ENCODE data around the gene AGGF1. TPM values are rescaled to one million over a fixed set of nuclear protein-coding genes. Genes with fewer than 3 reads are reported as not detected.
A peak's percentile ranks its signal among the peaks of the same experiment; 100 is the strongest.
"Not testable (repeated sequence)": the region's sequence is repeated elsewhere in the genome, so short reads cannot be mapped to it uniquely, and the experiment has no call there.

The AGGF1 gene
- total and polyA plus RNA-seq, 7 experiments from 2014 or later, result 17.2 to 33.3 (median 29.2) TPM

GRCh38 chr5:76990899-76991459, 39.2 kb upstream of the AGGF1 start:
- ChIA-PET POLR2A (no interaction called here), CTCF (no interaction called here)
- Mint-ChIP-seq H3K4me3 (no peak overlapping the region), H3K4me1 (no peaks in the 10 kb centered on the region), H3K27me3 (peaks cover 1 to 9% (median 7%) of the 10 kb centered on the region in 5 donors), H3K36me3 (no peaks in the 10 kb centered on the region), H3K27ac (no peak overlapping the region), H3K9me3 (no peaks in the 10 kb centered on the region)
- Histone ChIP-seq H3K27me3 (ENCODE audit: control insufficient read depth in 2 of 2, insufficient read depth in 2 of 2, low read length in 2 of 2) (no peaks in the 10 kb centered on the region), H3K4me1 (ENCODE audit: control insufficient read depth in 2 of 2, insufficient read depth in 2 of 2, low read length in 2 of 2) (no peaks in the 10 kb centered on the region), H3K36me3 (ENCODE audit: control insufficient read depth in 2 of 3, insufficient read depth in 3 of 3, low read length in 3 of 3) (no peaks in the 10 kb centered on the region), H3K4me3 (ENCODE audit: low read length) (no peak overlapping the region), H3K27ac (ENCODE audit: low read depth, low read length) (no peak overlapping the region), H3K9me3 (ENCODE audit: control insufficient read depth in 2 of 3, low read length in 3 of 3) (no peaks in the 10 kb centered on the region)
- no peak for ATAC-seq
- intact Hi-C loops (cut with micrococcal nuclease), result no loop called here
- DNase-seq, result no peak

DNA sequence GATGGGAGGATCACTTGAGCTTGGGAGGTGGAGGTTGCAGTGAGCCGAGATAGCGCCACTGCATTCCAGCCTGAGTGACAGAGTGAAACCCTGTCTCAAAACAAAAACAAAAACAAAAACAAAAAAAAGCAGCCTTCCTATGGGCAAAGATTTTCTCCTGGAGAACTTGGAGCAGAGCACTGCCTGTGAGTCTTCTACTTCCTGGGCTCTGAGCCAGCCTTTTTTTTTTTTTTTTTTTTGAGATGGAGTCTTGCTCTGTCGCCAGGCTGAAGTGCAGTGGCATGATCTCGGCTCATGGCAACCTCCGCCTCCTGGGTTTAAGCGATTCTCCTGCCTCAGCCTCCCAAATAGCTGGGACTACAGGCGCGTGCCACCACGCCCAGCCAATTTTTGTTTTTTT, 36.8 kb upstream of the AGGF1 start:
- POLR2A ChIA-PET; H3K9me3 Mint-ChIP-seq; DNase-seq; intact Hi-C loops (cut with micrococcal nuclease); ATAC-seq; H3K36me3 ChIP-seq (ENCODE audit: control insufficient read depth in 2 of 3, insufficient read depth in 3 of 3, low read length in 3 of 3); H3K4me1 Mint-ChIP-seq; H3K4me3 ChIP-seq (ENCODE audit: low read length); H3K27me3 ChIP-seq (ENCODE audit: control insufficient read depth in 2 of 2, insufficient read depth in 2 of 2, low read length in 2 of 2); H3K27ac ChIP-seq (ENCODE audit: low read depth, low read length); H3K9me3 ChIP-seq (ENCODE audit: control insufficient read depth in 2 of 3, low read length in 3 of 3); H3K4me3 Mint-ChIP-seq; H3K36me3 Mint-ChIP-seq; H3K4me1 ChIP-seq (ENCODE audit: control insufficient read depth in 2 of 2, insufficient read depth in 2 of 2, low read length in 2 of 2); H3K27ac Mint-ChIP-seq; CTCF ChIA-PET: not testable (repeated sequence)
- H3K27me3 Mint-ChIP-seq, result peaks cover 8 to 20% (median 14%) of the 10 kb centered on the region in 5 donors

DNA sequence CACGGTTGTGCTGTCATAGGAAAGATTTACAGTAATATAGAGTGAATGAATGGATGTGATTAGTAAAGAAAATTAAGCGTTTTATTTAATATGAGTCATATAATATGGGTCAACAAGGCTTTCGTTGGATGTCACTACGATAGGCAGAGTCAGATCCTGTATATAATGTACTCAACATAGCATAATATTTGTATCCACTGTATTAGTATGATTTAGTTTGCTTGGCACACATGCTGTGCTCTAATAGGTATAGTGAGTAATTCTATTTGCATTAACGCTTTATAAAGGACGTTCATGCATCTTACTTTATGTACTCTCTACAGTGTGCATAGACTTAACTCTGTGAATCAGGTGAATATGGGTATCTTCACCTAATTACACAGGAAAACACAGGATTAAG, 35.9 kb upstream of the AGGF1 start:
- ATAC-seq (no peak), DNase-seq (no peak)
- H3K36me3 Mint-ChIP-seq, result no peaks in the 10 kb centered on the region
- no peaks in the 10 kb centered on the region for H3K9me3 Mint-ChIP-seq
- ChIA-PET CTCF (no interaction called here), POLR2A (no interaction called here)
- H3K4me3 Mint-ChIP-seq, result no peak overlapping the region
- H3K4me3 ChIP-seq (ENCODE audit: low read length), result no peak overlapping the region
- no peak overlapping the region for H3K27ac Mint-ChIP-seq
- H3K27ac ChIP-seq (ENCODE audit: low read depth, low read length), result no peak overlapping the region
- intact Hi-C loops (cut with micrococcal nuclease), result no loop called here
- no peaks in the 10 kb centered on the region for H3K27me3 ChIP-seq (ENCODE audit: control insufficient read depth in 2 of 2, insufficient read depth in 2 of 2, low read length in 2 of 2)
- no peaks in the 10 kb centered on the region for H3K9me3 ChIP-seq (ENCODE audit: control insufficient read depth in 2 of 3, low read length in 3 of 3)
- H3K4me1 ChIP-seq (ENCODE audit: control insufficient read depth in 2 of 2, insufficient read depth in 2 of 2, low read length in 2 of 2), result no peaks in the 10 kb centered on the region
- H3K27me3 Mint-ChIP-seq, result peaks cover 8 to 25% (median 17%) of the 10 kb centered on the region in 5 donors
- no peaks in the 10 kb centered on the region for H3K4me1 Mint-ChIP-seq
- no peaks in the 10 kb centered on the region for H3K36me3 ChIP-seq (ENCODE audit: control insufficient read depth in 2 of 3, insufficient read depth in 3 of 3, low read length in 3 of 3)

- H3K36me3 Mint-ChIP-seq; DNase-seq; ATAC-seq; H3K4me1 ChIP-seq (ENCODE audit: control insufficient read depth in 2 of 2, insufficient read depth in 2 of 2, low read length in 2 of 2); H3K27me3 ChIP-seq (ENCODE audit: control insufficient read depth in 2 of 2, insufficient read depth in 2 of 2, low read length in 2 of 2); H3K4me3 Mint-ChIP-seq; H3K9me3 Mint-ChIP-seq; POLR2A ChIA-PET; H3K4me1 Mint-ChIP-seq; H3K36me3 ChIP-seq (ENCODE audit: control insufficient read depth in 2 of 3, insufficient read depth in 3 of 3, low read length in 3 of 3); intact Hi-C loops (cut with micrococcal nuclease); H3K4me3 ChIP-seq (ENCODE audit: low read length); H3K27ac ChIP-seq (ENCODE audit: low read depth, low read length); H3K9me3 ChIP-seq (ENCODE audit: control insufficient read depth in 2 of 3, low read length in 3 of 3); H3K27ac Mint-ChIP-seq: not testable (repeated sequence)
- peaks cover 19 to 32% (median 26%) of the 10 kb centered on the region in 5 donors for H3K27me3 Mint-ChIP-seq
- CTCF ChIA-PET, result interaction anchor here (0.6 kb wide), 2 partner anchors 9 to 15 kb away, joined by 3 to 6 read pairs; no protein-coding TSS in a partner anchor
Measured at GRCh38 chr5:76998251-76998650, 32.0 kb upstream of the AGGF1 start.

DNA sequence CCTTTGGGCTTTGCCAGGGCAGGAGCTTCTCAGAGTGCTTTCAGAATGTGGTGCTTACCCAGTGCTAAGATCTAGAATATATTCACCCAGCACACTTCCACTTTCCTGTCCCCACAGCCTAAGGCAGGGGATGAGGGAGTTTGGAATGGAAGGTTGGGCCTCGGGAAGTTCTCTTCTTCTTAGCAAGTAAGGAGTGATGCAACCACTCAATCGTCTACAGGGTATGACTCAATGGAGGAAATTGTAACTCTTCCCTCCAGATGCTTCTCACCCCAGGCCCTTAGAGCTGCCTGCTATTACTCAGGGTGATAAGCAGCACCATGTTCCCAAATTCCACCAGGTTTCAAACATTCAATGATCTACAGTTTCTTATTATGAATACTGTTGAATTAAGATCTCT, 30.8 kb upstream of the AGGF1 start:
- Histone ChIP-seq H3K9me3 (ENCODE audit: control insufficient read depth in 2 of 3, low read length in 3 of 3) (no peaks in the 10 kb centered on the region), H3K27ac (ENCODE audit: low read depth, low read length) (no peak overlapping the region), H3K36me3 (ENCODE audit: control insufficient read depth in 2 of 3, insufficient read depth in 3 of 3, low read length in 3 of 3) (no peaks in the 10 kb centered on the region), H3K4me3 (ENCODE audit: low read length) (no peak overlapping the region), H3K4me1 (ENCODE audit: control insufficient read depth in 2 of 2, insufficient read depth in 2 of 2, low read length in 2 of 2) (no peaks in the 10 kb centered on the region), H3K27me3 (ENCODE audit: control insufficient read depth in 2 of 2, insufficient read depth in 2 of 2, low read length in 2 of 2) (no peaks in the 10 kb centered on the region)
- ATAC-seq, result peak; percentile 55
- Mint-ChIP-seq H3K4me3 (no peak overlapping the region), H3K36me3 (no peaks in the 10 kb centered on the region), H3K9me3 (no peaks in the 10 kb centered on the region), H3K27ac (no peak overlapping the region), H3K4me1 (no peaks in the 10 kb centered on the region), H3K27me3 (peaks cover 24 to 35% (median 30%) of the 10 kb centered on the region in 5 donors)
- DNase-seq, result no peak
- CTCF ChIA-PET, result no interaction called here
- POLR2A ChIA-PET, result no interaction called here
- intact Hi-C loops (cut with micrococcal nuclease), result no loop called here

GRCh38 chr5:77003246-77003645, 27.0 kb upstream of the AGGF1 start:
- ChIA-PET POLR2A (no interaction called here), CTCF (no interaction called here)
- no peak overlapping the region for H3K4me3 ChIP-seq (ENCODE audit: low read length)
- H3K27ac ChIP-seq (ENCODE audit: low read depth, low read length), result no peak overlapping the region
- H3K27me3 Mint-ChIP-seq, result peaks cover 24 to 49% (median 30%) of the 10 kb centered on the region in 5 donors
- H3K9me3 ChIP-seq (ENCODE audit: control insufficient read depth in 2 of 3, low read length in 3 of 3), result no peaks in the 10 kb centered on the region
- H3K27me3 ChIP-seq (ENCODE audit: control insufficient read depth in 2 of 2, insufficient read depth in 2 of 2, low read length in 2 of 2), result no peaks in the 10 kb centered on the region
- H3K36me3 Mint-ChIP-seq, result no peaks in the 10 kb centered on the region
- no peak overlapping the region for H3K27ac Mint-ChIP-seq
- intact Hi-C loops (cut with micrococcal nuclease), result no loop called here
- no peak for DNase-seq
- H3K4me1 ChIP-seq (ENCODE audit: control insufficient read depth in 2 of 2, insufficient read depth in 2 of 2, low read length in 2 of 2), result no peaks in the 10 kb centered on the region
- ATAC-seq, result no peak
- H3K4me3 Mint-ChIP-seq, result no peak overlapping the region
- no peaks in the 10 kb centered on the region for H3K4me1 Mint-ChIP-seq
- H3K36me3 ChIP-seq (ENCODE audit: control insufficient read depth in 2 of 3, insufficient read depth in 3 of 3, low read length in 3 of 3), result no peaks in the 10 kb centered on the region
- no peaks in the 10 kb centered on the region for H3K9me3 Mint-ChIP-seq

DNA sequence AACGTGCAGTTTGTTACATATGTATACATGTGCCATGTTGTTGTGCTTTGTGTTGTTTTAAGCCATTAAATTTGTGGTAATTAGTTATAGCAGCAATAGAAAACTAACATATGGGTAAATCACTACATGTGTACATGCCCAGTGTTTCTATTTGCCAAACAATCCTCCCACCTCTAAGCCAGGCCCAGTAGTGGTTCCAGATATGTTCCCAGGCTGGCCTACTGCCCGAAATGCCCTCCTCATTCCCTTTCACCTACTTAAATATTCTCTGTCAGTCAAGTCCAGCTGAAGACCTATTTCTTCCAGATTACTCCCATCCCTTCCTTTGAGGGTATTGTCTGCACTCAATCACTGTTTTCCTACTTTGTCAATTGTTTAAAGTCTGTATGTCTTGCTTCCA, 24.1 kb upstream of the AGGF1 start:
- DNase-seq (no peak), ATAC-seq (no peak)
- Histone ChIP-seq H3K36me3 (ENCODE audit: control insufficient read depth in 2 of 3, insufficient read depth in 3 of 3, low read length in 3 of 3) (no peaks in the 10 kb centered on the region), H3K9me3 (ENCODE audit: control insufficient read depth in 2 of 3, low read length in 3 of 3) (no peaks in the 10 kb centered on the region), H3K27me3 (ENCODE audit: control insufficient read depth in 2 of 2, insufficient read depth in 2 of 2, low read length in 2 of 2) (no peaks in the 10 kb centered on the region), H3K27ac (ENCODE audit: low read depth, low read length) (no peak overlapping the region), H3K4me1 (ENCODE audit: control insufficient read depth in 2 of 2, insufficient read depth in 2 of 2, low read length in 2 of 2) (no peaks in the 10 kb centered on the region), H3K4me3 (ENCODE audit: low read length) (no peak overlapping the region)
- intact Hi-C loops (cut with micrococcal nuclease), result no loop called here
- Mint-ChIP-seq H3K27me3 (peaks cover 24 to 48% (median 31%) of the 10 kb centered on the region in 5 donors), H3K4me1 (no peaks in the 10 kb centered on the region), H3K36me3 (no peaks in the 10 kb centered on the region), H3K9me3 (peaks cover 0 to 4% (median 0%) of the 10 kb centered on the region in 11 donors), H3K4me3 (no peak overlapping the region), H3K27ac (no peak overlapping the region)
- POLR2A ChIA-PET, result no interaction called here
- CTCF ChIA-PET, result no interaction called here
